GM19397 (cell line): ENCODE measurements around the gene DBT.
"Not testable (repeated sequence)": the region's sequence is repeated elsewhere in the genome, so short reads cannot be mapped to it uniquely, and the experiment has no call there.

Source experiments
- ATAC-seq: cut with Tn5 transposase; IDR thresholded peaks from one replicate; pipeline ENCODE4 v1.9.1; 2021; ENCODE audit warnings: mild to moderate bottlenecking, moderate library complexity; ENCODE audit not compliant: unreplicated experiment

DBT gene

DNA sequence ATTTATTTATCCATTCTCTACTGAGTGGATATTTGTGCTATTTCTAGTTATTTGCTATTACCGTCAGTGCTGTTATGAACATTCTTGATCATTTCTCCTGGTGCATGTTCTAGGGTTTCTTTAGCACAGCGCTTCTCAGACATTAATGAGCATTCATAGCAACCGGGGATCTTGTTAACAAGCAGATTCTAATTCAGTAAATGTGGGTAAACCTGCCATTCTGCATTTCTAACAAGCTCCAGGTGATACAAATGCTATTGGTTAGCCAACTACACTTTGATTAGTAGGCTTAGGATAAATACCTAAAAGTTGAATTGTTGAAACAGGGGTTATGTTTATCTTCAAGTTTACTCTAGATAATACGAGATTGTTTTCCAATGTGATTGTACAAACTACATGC lies 3.3 kb upstream of the DBT start:
- no peak for ATAC-seq

- ATAC-seq: no peak
These were observed 1.2 kb upstream of the DBT start for GRCh38 chr1:100250807-100251206.

DNA sequence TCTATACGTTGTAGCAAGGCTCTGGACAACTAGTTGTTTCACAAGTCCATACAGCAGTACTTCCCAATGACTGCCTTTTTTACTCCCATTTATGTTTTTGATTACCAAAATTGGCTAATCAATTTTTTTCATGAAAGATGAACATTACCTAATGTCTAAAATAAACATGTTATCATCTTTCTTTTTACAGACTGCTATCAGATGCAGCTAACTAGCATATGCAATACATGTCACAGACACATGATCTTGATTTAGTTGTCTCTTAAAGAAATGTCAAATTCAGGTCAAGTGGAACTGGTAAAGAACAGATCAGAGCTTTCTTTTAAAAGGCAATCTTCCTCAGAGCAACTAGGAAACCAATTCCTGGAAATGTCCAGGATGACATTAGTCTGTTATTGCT lies 630 bp upstream of the DBT start:
- ATAC-seq: no peak

- ATAC-seq: no peak
These were observed 488 bp downstream of the DBT start for GRCh38 chr1:100249155-100249536.

GRCh38 chr1:100246738-100247137 lies 2.9 kb downstream of the DBT start:
- ATAC-seq: no peak

GRCh38 chr1:100240631-100241030 lies 9.0 kb downstream of the DBT start:
- no peak for ATAC-seq

GRCh38 chr1:100239961-100240360 lies 9.7 kb downstream of the DBT start:
- no peak for ATAC-seq

- ATAC-seq: no peak
These were observed 12.5 kb downstream of the DBT start for GRCh38 chr1:100237091-100237490.

- no peak for ATAC-seq
These were observed 15.2 kb downstream of the DBT start for GRCh38 chr1:100234432-100234831.

- ATAC-seq: not testable (repeated sequence)
These were observed 16.1 kb downstream of the DBT start for GRCh38 chr1:100233566-100233965.

GRCh38 chr1:100232156-100232555 lies 17.5 kb downstream of the DBT start:
- ATAC-seq: no peak

GRCh38 chr1:100231721-100232120 lies 17.9 kb downstream of the DBT start:
- no peak for ATAC-seq

DNA sequence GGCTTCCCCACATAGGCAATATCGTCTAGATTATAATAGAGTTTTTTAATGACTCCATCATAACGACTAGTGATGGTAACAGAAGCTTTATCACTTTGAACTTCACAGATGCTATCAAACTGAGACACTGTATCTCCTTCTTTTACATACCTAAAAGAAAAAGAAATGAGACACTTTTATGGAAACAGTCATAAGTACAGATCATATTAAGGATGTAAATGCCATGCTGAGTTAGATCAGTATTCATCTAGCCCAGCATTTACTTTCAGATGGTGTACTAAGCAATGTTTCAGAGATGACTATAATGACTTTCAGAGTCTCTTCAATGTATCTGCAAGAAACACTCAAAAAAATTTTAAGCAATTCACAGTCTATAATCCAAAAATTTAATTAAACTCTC lies 18.9 kb downstream of the DBT start:
- no peak for ATAC-seq

GRCh38 chr1:100229681-100230443 lies 19.8 kb downstream of the DBT start:
- ATAC-seq: no peak

DNA sequence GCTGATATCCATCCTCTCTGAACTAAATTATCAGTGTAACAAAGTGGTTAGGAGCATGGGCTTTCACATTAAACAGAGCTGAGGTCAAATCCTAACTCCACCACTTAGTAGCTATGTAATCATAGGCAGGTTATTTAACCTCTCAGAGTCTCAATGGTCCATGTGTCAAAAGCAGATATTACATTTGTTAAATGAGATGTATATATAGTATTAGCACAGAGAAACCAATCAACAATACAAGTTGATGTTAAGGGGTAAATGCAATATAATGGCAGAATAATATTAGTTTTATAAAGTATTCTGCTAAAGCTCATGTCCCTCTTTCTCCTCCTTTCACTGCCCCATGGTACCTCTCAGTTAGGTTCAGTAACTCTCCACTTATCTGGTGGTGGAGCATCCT lies 27.2 kb downstream of the DBT start:
- no peak for ATAC-seq

DNA sequence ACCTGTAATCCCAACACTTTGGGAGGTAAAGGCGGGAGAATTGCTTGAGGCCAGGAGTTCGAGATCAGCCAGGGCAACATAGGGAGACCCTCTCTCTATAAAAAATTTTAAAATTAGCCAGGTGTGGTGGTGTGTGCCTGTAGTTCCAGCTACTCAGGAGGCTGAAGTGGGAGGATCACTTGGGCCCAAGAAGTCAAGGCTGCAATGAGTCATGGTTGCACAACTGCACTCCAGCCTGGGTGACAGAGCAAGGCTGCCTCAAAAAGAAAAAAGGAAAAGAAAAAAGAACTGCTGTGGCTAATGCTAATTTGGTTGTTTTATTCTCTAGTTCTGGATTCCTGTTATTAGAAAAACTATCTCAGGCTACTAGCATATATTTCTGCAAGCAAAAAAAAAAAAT lies 29.8 kb downstream of the DBT start:
- no peak for ATAC-seq

DNA sequence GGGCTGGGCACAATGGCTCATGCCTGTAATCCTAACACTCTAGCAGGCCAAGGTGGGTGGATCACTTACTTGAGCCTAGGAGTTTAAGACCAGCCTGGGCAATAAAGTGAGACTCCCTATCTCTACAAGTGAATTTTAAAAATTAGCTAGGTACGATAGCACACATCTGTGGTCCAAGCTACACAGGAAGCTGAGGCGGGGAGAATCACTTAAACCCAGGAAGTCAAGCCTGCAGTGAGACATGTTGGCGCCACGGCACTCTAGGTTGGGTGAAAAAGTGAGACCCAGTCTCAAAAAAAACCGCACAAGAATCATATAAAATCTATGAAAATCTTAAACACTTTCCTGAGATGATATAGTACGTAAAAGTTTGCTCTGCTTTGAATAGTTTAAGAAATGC lies 30.2 kb downstream of the DBT start:
- ATAC-seq: no peak

DNA sequence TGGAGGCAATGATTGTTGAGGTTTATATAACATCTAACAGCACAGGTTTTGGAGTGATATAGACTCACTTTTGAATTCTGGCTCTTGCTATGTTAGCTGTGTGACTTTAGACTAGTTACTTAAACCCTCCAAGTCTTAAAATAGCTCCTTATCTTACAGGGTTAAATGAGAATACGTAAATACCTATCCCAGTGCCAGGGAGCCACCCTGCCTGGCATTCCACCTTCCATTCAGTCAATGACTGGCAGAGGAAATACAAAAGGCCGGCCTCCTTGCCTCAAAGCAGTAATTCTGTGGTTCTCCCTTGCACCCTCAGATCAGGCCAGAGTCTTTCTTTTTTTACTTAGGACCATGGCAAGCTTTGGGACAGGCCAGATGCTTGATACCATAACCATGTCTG lies 31.8 kb downstream of the DBT start:
- no peak for ATAC-seq

DNA sequence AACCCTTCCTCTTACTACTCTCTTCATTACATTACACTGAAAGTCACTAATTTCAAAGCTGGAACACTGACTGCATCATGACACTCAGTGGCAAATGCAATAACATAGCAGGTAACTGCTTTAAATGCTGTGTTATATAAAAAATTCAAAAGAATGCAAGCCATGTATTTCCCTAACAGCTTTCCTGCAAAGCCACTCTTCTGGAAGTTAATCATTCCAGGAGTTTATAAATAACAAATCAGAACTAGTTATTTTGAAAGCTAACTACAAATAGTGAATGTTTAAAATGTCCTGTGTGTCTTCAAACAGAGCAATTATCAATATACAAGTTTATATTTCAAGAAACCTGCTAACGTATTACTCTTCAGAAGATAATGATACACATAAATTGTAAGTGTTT lies 34.5 kb downstream of the DBT start:
- no peak for ATAC-seq

GRCh38 chr1:100213141-100213540 lies 36.5 kb downstream of the DBT start:
- no peak for ATAC-seq

DNA sequence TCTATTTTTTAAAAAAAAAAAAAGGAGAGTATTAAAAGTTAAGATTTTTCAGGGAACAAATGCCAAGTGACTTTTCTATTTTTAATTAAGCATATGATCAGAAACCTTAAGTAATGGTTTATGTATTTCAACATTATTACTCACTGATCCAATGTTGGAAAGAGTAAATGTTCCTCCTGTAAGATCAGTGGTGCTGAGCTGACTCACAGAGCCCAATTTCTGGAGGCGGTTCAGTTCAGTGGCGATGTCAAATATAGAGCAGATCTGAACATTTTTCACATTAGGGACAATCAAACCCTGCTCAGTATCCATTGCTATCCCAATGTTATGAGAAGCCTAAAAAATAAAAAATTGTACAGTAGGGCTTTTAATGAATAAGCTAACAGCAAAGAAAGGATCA lies 43.3 kb downstream of the DBT start:
- no peak for ATAC-seq

- not testable (repeated sequence) for ATAC-seq
These were observed 44.0 kb downstream of the DBT start for GRCh38 chr1:100205593-100205992.

GRCh38 chr1:100205103-100205502 lies 44.5 kb downstream of the DBT start:
- not testable (repeated sequence) for ATAC-seq
